ENCODE measurements around the gene TMEM51. TPM values are rescaled to one million over a fixed set of nuclear protein-coding genes. Genes with fewer than 3 reads are reported as not detected.

TMEM51 gene
- total RNA-seq, 3 donors from 2014 or later = 1.6 to 26.3 (median 10.8) TPM

- Histone ChIP-seq H3K27me3 (no peaks in the 10 kb centered on the region), H3K36me3 (no peaks in the 10 kb centered on the region), H3K4me1 (no peaks in the 10 kb centered on the region), H3K4me3 (no peak overlapping the region), H3K9me3 (no peaks in the 10 kb centered on the region), H3K27ac (no peak overlapping the region)
- no peak for DNase-seq (ENCODE audit: low spot score in 2 of 2)
- intact Hi-C loops (cut with DNase I; ENCODE audit: low total_unique reads) = no loop called here
- TF ChIP-seq POLR2A (IDR thresholded peaks at IDR 0.05) (no peak), CTCF (IDR thresholded peaks at IDR 0.05) (no peak), POLR2AphosphoS5 (IDR thresholded peaks at IDR 0.05) (no peak)
Observed at GRCh38 chr1:15224974-15225373, 71.4 kb downstream of the TMEM51 start.

GRCh38 chr1:15225461-15225860 is 71.9 kb downstream of the TMEM51 start:
- Histone ChIP-seq H3K36me3 (no peaks in the 10 kb centered on the region), H3K27ac (no peak overlapping the region), H3K9me3 (no peaks in the 10 kb centered on the region), H3K27me3 (no peaks in the 10 kb centered on the region), H3K4me3 (no peak overlapping the region), H3K4me1 (no peaks in the 10 kb centered on the region)
- no peak for DNase-seq (ENCODE audit: low spot score in 2 of 2)
- TF ChIP-seq POLR2AphosphoS5 (IDR thresholded peaks at IDR 0.05) (no peak), CTCF (IDR thresholded peaks at IDR 0.05) (no peak), POLR2A (IDR thresholded peaks at IDR 0.05) (no peak)
- intact Hi-C loops (cut with DNase I; ENCODE audit: low total_unique reads) = no loop called here

GRCh38 chr1:15226388-15227255 is 73.1 kb downstream of the TMEM51 start:
- no peak for TF ChIP-seq POLR2A (IDR thresholded peaks at IDR 0.05)
- TF ChIP-seq POLR2AphosphoS5 (IDR thresholded peaks at IDR 0.05) = no peak
- no peak for TF ChIP-seq CTCF (IDR thresholded peaks at IDR 0.05)
- Histone ChIP-seq H3K4me1 (no peaks in the 10 kb centered on the region), H3K4me3 (no peak overlapping the region), H3K27ac (no peak overlapping the region), H3K36me3 (no peaks in the 10 kb centered on the region), H3K27me3 (no peaks in the 10 kb centered on the region), H3K9me3 (no peaks in the 10 kb centered on the region)
- no peak for DNase-seq (ENCODE audit: low spot score in 2 of 2)
- intact Hi-C loops (cut with DNase I; ENCODE audit: low total_unique reads) = no loop called here

GRCh38 chr1:15229707-15230131 is 76.2 kb downstream of the TMEM51 start:
- no peaks in the 10 kb centered on the region for H3K4me1 ChIP-seq
- H3K27me3 ChIP-seq = no peaks in the 10 kb centered on the region
- intact Hi-C loops (cut with DNase I; ENCODE audit: low total_unique reads) = no loop called here
- no peaks in the 10 kb centered on the region for H3K36me3 ChIP-seq
- H3K4me3 ChIP-seq = no peak overlapping the region
- no peaks in the 10 kb centered on the region for H3K9me3 ChIP-seq
- H3K27ac ChIP-seq = no peak overlapping the region
- DNase-seq (ENCODE audit: low spot score in 2 of 2) = no peak
- TF ChIP-seq CTCF (IDR thresholded peaks at IDR 0.05) (no peak), POLR2A (IDR thresholded peaks at IDR 0.05) (no peak), POLR2AphosphoS5 (IDR thresholded peaks at IDR 0.05) (no peak)

GRCh38 chr1:15231714-15232201 is 78.2 kb downstream of the TMEM51 start:
- H3K27me3 ChIP-seq = no peaks in the 10 kb centered on the region
- no peaks in the 10 kb centered on the region for H3K36me3 ChIP-seq
- H3K4me1 ChIP-seq = no peaks in the 10 kb centered on the region
- H3K4me3 ChIP-seq = no peak overlapping the region
- no peaks in the 10 kb centered on the region for H3K9me3 ChIP-seq
- H3K27ac ChIP-seq = no peak overlapping the region
- no peak for DNase-seq (ENCODE audit: low spot score in 2 of 2)
- intact Hi-C loops (cut with DNase I; ENCODE audit: low total_unique reads) = no loop called here
- TF ChIP-seq CTCF (IDR thresholded peaks at IDR 0.05) (no peak), POLR2A (IDR thresholded peaks at IDR 0.05) (no peak), POLR2AphosphoS5 (IDR thresholded peaks at IDR 0.05) (no peak)

Measured in breast epithelium (tissue), 4 donors.